GM12878 (cell line): ENCODE measurements around the gene ZNF608. TPM values are rescaled to one million over a fixed set of nuclear protein-coding genes. Genes with fewer than 3 reads are reported as not detected.

Experiments used
- ATAC-seq: fragments of 200-7000 bp; cut with Tn5 transposase; 3 replicates; pipeline ENCODE4 v1.9.1; 2020; ENCODE audit warnings: mild to moderate bottlenecking, moderate library complexity
- BruUV-seq: library from RNA; stranded (reverse); fragments of 400-500 nt; replicated peaks from 2 replicates; lab custom pipeline; 2021; lab: Mats Ljungman, UMichigan
- CTCF ChIA-PET: fragments of 300-600 bp; sonication (Branson Sonifier 250); formaldehyde crosslinking; extraction: SDS; loops from one replicate; lab custom pipeline; 2021; ENCODE audit warnings: inconsistent platforms; lab: Yijun Ruan, JAX
- POLR2A ChIA-PET: fragments of 350-600 bp; formaldehyde crosslinking; extraction: SDS; loops from one replicate; lab custom pipeline; 2021; ENCODE audit warnings: inconsistent platforms; lab: Charles Lee
- RAD21 ChIA-PET: fragments of 300-600 bp; sonication (Branson Sonifier 250); formaldehyde crosslinking; loops from one replicate; lab custom pipeline; 2023; ENCODE audit warnings: antibody characterized with exemption; ENCODE audit not compliant: unreplicated experiment; lab: Charles Lee
- SMC1A ChIA-PET: fragments of 300-600 bp; sonication (Branson Sonifier 250); formaldehyde crosslinking; loops from one replicate; lab custom pipeline; 2023; ENCODE audit not compliant: unreplicated experiment, uncharacterized antibody; lab: Charles Lee
- DNase-seq: peaks from one replicate; pipeline ENCODE4 v3.0.0-alpha.2; 2011; ENCODE audit warnings: low read depth, low spot score
- FAIRE-seq: peaks from 3 replicates; lab custom pipeline; 2011; peaks lifted over from hg19 to GRCh38; lab: Jason Lieb, UNC
- H2AFZ ChIP-seq: 2 replicates; pipeline ENCODE4 v1.6.0; 2011; ENCODE audit warnings: low read depth, low read length, control low read depth; ENCODE audit not compliant: control insufficient read depth
- H3K27ac ChIP-seq: 2 replicates; pipeline ENCODE4 v1.5.1; 2011; ENCODE audit warnings: control low read depth; ENCODE audit not compliant: control insufficient read depth, insufficient read depth
- H3K27me3 ChIP-seq, 2 experiments: replicated peaks in 1 of 2; 2 replicates each; pipeline versions ENCODE4 v1.6.0 to v1.6.1; 2011; ENCODE audit warnings: low read length in 1 of 2; ENCODE audit not compliant: control insufficient read depth in 2 of 2, insufficient read depth in 2 of 2
- H3K36me3 ChIP-seq, 2 experiments: 2 replicates each; pipeline ENCODE4 v1.5.1; 2011; ENCODE audit warnings: low read length in 1 of 2; ENCODE audit not compliant: control insufficient read depth in 2 of 2, insufficient read depth in 2 of 2
- H3K4me1 ChIP-seq: 2 replicates; pipeline ENCODE4 v1.6.1; 2011; ENCODE audit warnings: mild to moderate bottlenecking, low read length, moderate library complexity, mixed read lengths; ENCODE audit not compliant: control insufficient read depth, insufficient read depth
- H3K4me2 ChIP-seq: 2 replicates; pipeline ENCODE4 v1.6.0; 2011; ENCODE audit warnings: control low read depth; ENCODE audit not compliant: control insufficient read depth, insufficient read depth
- H3K4me3 ChIP-seq: fragments of 200-600 bp; sonication (generic); 2 replicates; pipeline ENCODE4 v1.5.1; 2016
- H3K79me2 ChIP-seq: 2 replicates; pipeline ENCODE4 v1.6.0; 2011; ENCODE audit warnings: low read length; ENCODE audit not compliant: control insufficient read depth, insufficient read depth
- H3K9ac ChIP-seq: 2 replicates; pipeline ENCODE4 v1.8.0; 2011; ENCODE audit warnings: low read length, control low read depth, mixed read lengths; ENCODE audit not compliant: control insufficient read depth, insufficient read depth
- H3K9me3 ChIP-seq: replicated peaks from 3 replicates; pipeline ENCODE4 v1.5.1; 2011; ENCODE audit warnings: mild to moderate bottlenecking, low read length; ENCODE audit not compliant: control insufficient read depth, insufficient read depth
- H4K20me1 ChIP-seq: 2 replicates; pipeline ENCODE4 v1.6.0; 2011; ENCODE audit not compliant: control insufficient read depth, insufficient read depth
- IKZF1 ChIP-seq: fragments of 450-650 bp; conservative IDR thresholded peaks from 2 replicates; pipeline ENCODE4 v1.6.1; 2017; ENCODE audit warnings: antibody characterized with exemption, mild to moderate bottlenecking
- IKZF2 ChIP-seq, 2 experiments: fragments of 450-650 bp; IDR thresholded peaks; 2 replicates each; pipeline ENCODE4 v1.6.1; 2017; ENCODE audit warnings: mild to moderate bottlenecking in 2 of 2, moderate library complexity in 2 of 2
- MEF2A ChIP-seq: IDR thresholded peaks from 2 replicates; pipeline ENCODE4 v1.6.1; 2011; ENCODE audit warnings: low read depth, mild to moderate bottlenecking, low read length, moderate library complexity; ENCODE audit not compliant: insufficient read depth
- MTA2 ChIP-seq: fragments of 450-650 bp; IDR thresholded peaks from 2 replicates; pipeline ENCODE4 v1.6.1; 2016; ENCODE audit warnings: low read depth, mild to moderate bottlenecking, moderate library complexity
- NFXL1 ChIP-seq: fragments of 450-650 bp; IDR thresholded peaks from 2 replicates; pipeline ENCODE4 v1.6.1; 2017; ENCODE audit warnings: antibody characterized with exemption, mild to moderate bottlenecking, borderline replicate concordance
- POLR2A ChIP-seq: IDR thresholded peaks from 2 replicates; pipeline ENCODE4 v1.6.1; 2011; ENCODE audit warnings: low read depth, mild to moderate bottlenecking, low read length
- RELB ChIP-seq: fragments of 450-650 bp; IDR thresholded peaks from 2 replicates; pipeline ENCODE4 v1.6.1; 2017; ENCODE audit warnings: low read depth, mild to moderate bottlenecking, moderate library complexity
- SREBF2 ChIP-seq: IDR thresholded peaks from 2 replicates; pipeline ENCODE4 v1.6.1; 2012; ENCODE audit warnings: mild to moderate bottlenecking, low read length
- ZNF384 ChIP-seq: IDR thresholded peaks from 2 replicates; pipeline ENCODE4 v1.6.1; 2012; ENCODE audit warnings: low read depth, mild to moderate bottlenecking, low read length, improper control_type of control experiment, borderline replicate concordance
- ZNF592 ChIP-seq: fragments of 450-650 bp; IDR thresholded peaks from 2 replicates; pipeline ENCODE4 v1.6.1; 2017; ENCODE audit warnings: mild to moderate bottlenecking, moderate library complexity
- WGBS: methylation state at CpG from one replicate; pipeline ENCODE4 v1.1.6; 2016; ENCODE audit warnings: low lambda C conversion rate; ENCODE audit not compliant: insufficient replicate concordance, insufficient coverage; ENCODE audit errors: missing lambda C conversion rate; 5-methylcytosine and 5-hydroxymethylcytosine counted together
- in situ Hi-C: fragments of 300-500 bp; cut with MboI; formaldehyde crosslinking; loops from 9 replicates; pipeline ENCODE4 v1.14.3; 2018; ENCODE audit warnings: mixed read lengths
- intact Hi-C: fragments of 100-400 bp; cut with micrococcal nuclease; formaldehyde crosslinking; loops from one replicate; pipeline ENCODE4 v1.14.2; 2022; ENCODE audit not compliant: unreplicated experiment
- polyA plus RNA-seq, 11 experiments: library from polyadenylated mRNA; depleted of rRNA in 4 of 11; unstranded in 6 of 11; stranded (reverse) in 5 of 11; fragments of >200 nt; fragmentation: Nextera tagmentation in 4 of 11; fragmentation: Illumina TruSeq in 1 of 11; extraction: Ambion mirVana in 4 of 11; extraction: Trizol in 1 of 11; gene quantifications; 1 replicate in 1 of 11; 2 replicates in 10 of 11; pipeline versions ENCODE4 v1.2.1 to v1.2.3, GENCODE V29; 2011 to 2016; ENCODE audit warnings: inconsistent platforms in 2 of 11, missing spikeins in 2 of 11, low read depth in 1 of 11
- total RNA-seq, 4 experiments: library from RNA; depleted of rRNA in 3 of 4; stranded (reverse); fragments of >200 nt in 3 of 4; fragmentation: Illumina TruSeq in 1 of 4; extraction: Trizol in 1 of 4; gene quantifications; 2 replicates each; pipeline versions ENCODE4 v1.2.1 to v1.2.3, GENCODE V29; 2013 to 2021

Gene ZNF608
- total and polyA plus RNA-seq, 10 of the 15 experiments (the other 5 are each of a cell fraction or from before 2014, with no cell fraction given) = 0.19 to 6.7 (median 0.64) TPM

GRCh38 chr5:124733329-124733650, 13.1 kb downstream of the ZNF608 start (continued):
- TF ChIP-seq IKZF2 (IDR thresholded peaks at IDR 0.05) (no peak), ZNF592 (no peak), NFXL1 (no peak), MEF2A (no peak), POLR2A (no peak)

GRCh38 chr5:124732428-124733328, 13.8 kb downstream of the ZNF608 start:
- Histone ChIP-seq H3K36me3 (no peaks in the 10 kb centered on the region), H3K9me3 (no peaks in the 10 kb centered on the region; the same call in 1 of the 3 replicates), H3K79me2 (peaks cover 72% of the 10 kb centered on the region), H3K9ac (no peak overlapping the region), H3K27me3 (no peaks in the 10 kb centered on the region), H3K4me1 (peaks cover 24% of the 10 kb centered on the region), H3K27ac (no peak overlapping the region; the same call in 1 of the 2 replicates), H3K4me3 (no peak overlapping the region; the same call in 1 of the 2 replicates), H3K4me2 (peak overlapping the region; percentile 41), H4K20me1 (no peaks in the 10 kb centered on the region), H2AFZ (no peak overlapping the region)
- no peak for DNase-seq
- no peak for FAIRE-seq
- ATAC-seq = peak; percentile 53
- CTCF ChIA-PET = interaction anchor here (0.6 to 1.4 kb wide), 6 partner anchors 13 to 272 kb away, joined by 3 to 4 read pairs (median 4); no protein-coding TSS in a partner anchor
- WGBS = 97% methylated on average over 2 of the region's 3 CpGs
- intact Hi-C loops = no loop called here
- no TSS peak for BruUV-seq
- SMC1A ChIA-PET = interaction anchor here (0.8 to 1.9 kb wide), 9 partner anchors 8 to 170 kb away, joined by 3 to 9 read pairs (median 4); no protein-coding TSS in a partner anchor
- POLR2A ChIA-PET = interaction anchor here (0.6 to 1.1 kb wide), 10 partner anchors 9 to 264 kb away, joined by 3 to 7 read pairs (median 4); partner anchors contain the start of gene ZNF608
- RAD21 ChIA-PET = interaction anchor here (0.7 to 1.8 kb wide), 8 partner anchors 13 to 353 kb away, joined by 3 to 6 read pairs (median 4); no protein-coding TSS in a partner anchor
- TF ChIP-seq MTA2 (peak; percentile 37; the same call in 1 of the 2 replicates), ZNF384 (peak; percentile 77; the same call in 1 of the 2 replicates), IKZF1 (peak; percentile 30; the same call in 1 of the 2 replicates), RELB (peak; percentile 28; the same call in 1 of the 2 replicates), SREBF2 (no peak)
- in situ Hi-C loops = no loop called here
